Measurements from ENCODE around the gene HNRNPM.

HNRNPM gene

GRCh38 chr19:8481201-8481600, 36.4 kb downstream of the HNRNPM start:
- no peak for ATAC-seq
- TF ChIP-seq GLIS3 (CRISPR knock-in tag; IDR thresholded peaks at IDR 0.05) (no peak), TCF4 (CRISPR knock-in tag; IDR thresholded peaks at IDR 0.05; ENCODE audit: borderline replicate concordance) (no peak), TSHZ2 (CRISPR knock-in tag; IDR thresholded peaks at IDR 0.05) (no peak), ARNTL (CRISPR knock-in tag; IDR thresholded peaks at IDR 0.05; ENCODE audit: borderline replicate concordance, low read depth) (no peak), ZFP3 (CRISPR knock-in tag; IDR thresholded peaks at IDR 0.05) (no peak), CSRNP3 (CRISPR knock-in tag; IDR thresholded peaks at IDR 0.05) (no peak), ZNF565 (CRISPR knock-in tag; conservative IDR thresholded peaks at IDR 0.05; ENCODE audit: low read depth) (no peak), ZNF8 (CRISPR knock-in tag; IDR thresholded peaks at IDR 0.05) (no peak), ZFP30 (CRISPR knock-in tag; IDR thresholded peaks at IDR 0.05) (no peak), ESRRG (CRISPR knock-in tag; IDR thresholded peaks at IDR 0.05) (no peak), CREB5 (CRISPR knock-in tag; IDR thresholded peaks at IDR 0.05; ENCODE audit: low read depth) (no peak)

GRCh38 chr19:8481616-8482015, 36.8 kb downstream of the HNRNPM start:
- TF ChIP-seq TCF4 (CRISPR knock-in tag; IDR thresholded peaks at IDR 0.05; ENCODE audit: borderline replicate concordance) (no peak), ZFP3 (CRISPR knock-in tag; IDR thresholded peaks at IDR 0.05) (no peak), BACH2 (CRISPR knock-in tag; IDR thresholded peaks at IDR 0.05; ENCODE audit: borderline replicate concordance) (no peak), ZNF8 (CRISPR knock-in tag; IDR thresholded peaks at IDR 0.05) (no peak), ZFP30 (CRISPR knock-in tag; IDR thresholded peaks at IDR 0.05) (no peak), POU6F1 (CRISPR knock-in tag; IDR thresholded peaks at IDR 0.05; ENCODE audit: borderline replicate concordance, low read depth) (no peak), TOX (CRISPR knock-in tag; IDR thresholded peaks at IDR 0.05; ENCODE audit: borderline replicate concordance) (no peak), PATZ1 (CRISPR knock-in tag; IDR thresholded peaks at IDR 0.05; ENCODE audit: borderline replicate concordance) (no peak), GLIS3 (CRISPR knock-in tag; IDR thresholded peaks at IDR 0.05) (no peak), ZC3H10 (CRISPR knock-in tag; IDR thresholded peaks at IDR 0.05) (no peak), RARB (CRISPR knock-in tag; IDR thresholded peaks at IDR 0.05) (no peak), TSHZ2 (CRISPR knock-in tag; IDR thresholded peaks at IDR 0.05) (no peak), OSR1 (CRISPR knock-in tag; IDR thresholded peaks at IDR 0.05) (no peak), CREB5 (CRISPR knock-in tag; IDR thresholded peaks at IDR 0.05; ENCODE audit: low read depth) (no peak)
- no peak for ATAC-seq

Data from SK-N-SH treated with all-trans-retinoic acid at 6 μM for 48 hours (cell line).